COLO668 (cell line): ENCODE measurements around the gene UBE2L3.
"Not testable (repeated sequence)": the region's sequence is repeated elsewhere in the genome, so short reads cannot be mapped to it uniquely, and the experiment has no call there.

Source experiments
- DNase-seq: peaks from one replicate; lab custom pipeline; 2025; ENCODE audit not compliant: unreplicated experiment; lab: John Stamatoyannopoulos, UW

The UBE2L3 gene

GRCh38 chr22:21571679-21572078 is 4.2 kb downstream of the UBE2L3 start:
- no peak for DNase-seq

GRCh38 chr22:21573293-21573734 is 5.8 kb downstream of the UBE2L3 start:
- DNase-seq = no peak

DNA sequence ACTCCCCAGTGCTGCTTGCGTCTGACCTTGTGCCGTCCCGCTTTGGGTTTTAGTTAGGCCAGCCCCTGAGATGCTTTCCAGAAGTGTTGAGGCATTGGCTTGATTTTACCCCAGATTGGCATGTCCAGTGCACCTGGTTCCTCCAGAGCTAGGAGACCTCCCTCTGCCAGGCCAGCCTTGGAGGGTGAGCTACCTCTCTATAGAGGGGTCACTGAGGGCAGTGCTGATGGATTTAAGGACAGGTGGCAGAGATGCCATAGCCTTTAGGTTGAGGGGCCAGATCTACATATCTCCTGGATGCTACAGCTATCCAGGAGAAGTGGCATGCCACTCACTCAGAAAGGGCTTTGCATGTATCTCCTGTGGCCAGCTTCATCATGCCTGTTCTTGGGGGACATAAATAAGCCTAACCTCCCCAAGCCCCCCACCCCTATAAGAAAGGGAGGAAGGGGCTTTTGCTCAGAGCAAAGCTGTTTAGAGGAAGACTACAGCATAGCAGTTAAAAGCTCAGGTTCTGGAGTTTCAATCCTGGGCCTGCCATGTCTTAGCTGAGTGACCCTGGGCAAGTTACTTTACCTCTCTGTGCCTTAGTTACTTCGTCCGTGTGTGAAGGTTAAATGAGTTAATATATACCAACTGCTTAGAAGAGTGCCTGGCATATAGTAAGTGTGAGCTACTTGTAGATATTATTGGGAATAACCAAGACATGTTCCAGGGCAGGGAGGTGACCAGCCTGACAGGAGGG is 6.4 kb downstream of the UBE2L3 start:
- no peak for DNase-seq

- DNase-seq = no peak
Observed at GRCh38 chr22:21579474-21579851, 11.9 kb downstream of the UBE2L3 start.

DNA sequence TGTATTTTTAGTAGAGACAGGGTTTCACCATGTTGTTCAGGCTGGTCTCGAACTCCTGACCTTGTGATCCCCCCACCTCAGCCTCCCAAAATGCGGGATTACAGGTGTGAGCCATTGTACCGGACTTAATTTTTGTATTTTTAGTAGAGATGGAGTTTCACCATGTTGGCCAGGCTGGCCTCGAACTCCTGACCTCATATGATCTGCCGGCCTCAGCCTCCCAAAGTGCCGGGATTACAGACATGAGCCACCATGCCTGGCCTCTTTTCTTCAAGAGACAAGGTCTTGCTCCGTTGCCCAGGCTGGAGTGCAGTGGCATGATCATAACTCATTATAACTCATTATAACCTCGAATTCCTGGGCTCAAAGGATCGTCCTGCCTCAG is 13.1 kb downstream of the UBE2L3 start:
- not testable (repeated sequence) for DNase-seq

DNA sequence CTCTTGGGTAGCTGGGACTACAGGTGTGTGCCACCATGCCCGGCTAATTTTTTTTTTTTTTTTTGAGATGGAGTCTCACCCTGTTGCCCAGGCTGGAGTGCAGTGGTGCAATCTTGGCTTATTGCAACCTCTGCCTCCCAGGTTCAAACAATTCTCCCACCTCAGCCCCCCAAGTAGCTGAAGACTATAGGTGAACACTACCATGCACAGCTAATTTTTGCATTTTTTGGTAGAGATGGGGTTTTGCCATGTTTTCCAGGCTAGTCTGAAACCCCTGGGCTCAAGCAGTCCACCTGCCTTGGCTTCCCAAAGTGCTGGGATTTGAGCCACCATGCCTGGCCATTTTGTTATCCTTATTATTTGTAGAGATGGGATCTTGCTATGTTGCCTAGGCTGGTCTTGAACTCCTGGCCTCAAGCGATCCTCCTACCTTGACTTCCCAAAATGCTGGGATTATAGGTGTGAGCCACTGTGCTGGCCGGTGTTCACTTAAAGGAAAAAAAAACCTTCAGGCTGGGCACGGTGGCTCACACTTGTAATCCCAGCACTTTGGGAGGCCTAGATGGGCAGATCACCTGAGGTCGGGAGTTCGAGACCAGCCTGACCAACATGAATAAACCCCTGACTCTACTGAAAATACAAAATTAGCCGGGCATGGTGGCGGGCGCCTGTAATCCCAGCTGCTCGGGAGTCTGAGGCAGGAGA is 13.6 kb downstream of the UBE2L3 start:
- DNase-seq = not testable (repeated sequence)

- no peak for DNase-seq
Observed at GRCh38 chr22:21582801-21583740, 15.6 kb downstream of the UBE2L3 start.

DNA sequence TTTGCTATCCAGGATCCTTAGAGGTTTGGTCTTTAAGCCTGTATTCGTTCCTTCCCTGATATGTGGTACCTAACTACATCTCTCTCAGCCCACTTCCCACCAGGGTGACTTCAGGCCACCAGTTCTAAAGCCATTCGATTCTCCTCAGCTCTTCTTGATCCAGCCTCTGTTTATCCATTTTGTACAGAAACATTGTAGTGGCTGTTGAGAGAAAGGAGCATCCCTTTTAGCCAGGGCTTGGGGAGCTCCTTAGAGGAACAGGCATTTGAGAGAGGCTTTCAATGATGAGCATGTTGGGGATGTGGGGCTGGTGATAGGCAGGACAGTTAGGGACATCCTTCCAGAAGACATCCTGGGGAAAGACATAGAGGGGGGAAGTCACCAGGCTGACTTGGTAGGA is 17.9 kb downstream of the UBE2L3 start:
- no peak for DNase-seq

- DNase-seq = no peak
Observed at GRCh38 chr22:21587803-21588611, 20.5 kb downstream of the UBE2L3 start.

DNA sequence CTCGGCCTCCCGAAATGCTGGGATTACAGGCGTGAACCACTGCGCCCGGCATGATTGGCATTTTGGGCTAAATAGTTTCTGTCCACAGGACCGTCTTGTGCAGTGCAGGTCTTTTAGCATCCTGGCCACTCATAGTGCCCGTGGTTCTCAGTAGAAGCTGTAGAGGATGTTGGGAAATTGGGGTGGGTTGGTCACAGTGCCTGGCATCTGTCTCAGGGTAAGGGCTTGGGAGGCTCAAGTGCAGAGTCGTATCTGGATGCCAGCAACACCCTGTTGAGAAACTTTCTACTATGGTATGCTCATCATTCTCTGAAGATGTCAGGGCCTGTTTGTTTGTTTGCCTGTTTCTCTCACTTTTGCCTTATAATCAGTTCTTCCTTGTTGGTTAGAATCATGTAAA is 21.9 kb downstream of the UBE2L3 start:
- DNase-seq = no peak

- no peak for DNase-seq
Observed at GRCh38 chr22:21590809-21591641, 23.5 kb downstream of the UBE2L3 start.

DNA sequence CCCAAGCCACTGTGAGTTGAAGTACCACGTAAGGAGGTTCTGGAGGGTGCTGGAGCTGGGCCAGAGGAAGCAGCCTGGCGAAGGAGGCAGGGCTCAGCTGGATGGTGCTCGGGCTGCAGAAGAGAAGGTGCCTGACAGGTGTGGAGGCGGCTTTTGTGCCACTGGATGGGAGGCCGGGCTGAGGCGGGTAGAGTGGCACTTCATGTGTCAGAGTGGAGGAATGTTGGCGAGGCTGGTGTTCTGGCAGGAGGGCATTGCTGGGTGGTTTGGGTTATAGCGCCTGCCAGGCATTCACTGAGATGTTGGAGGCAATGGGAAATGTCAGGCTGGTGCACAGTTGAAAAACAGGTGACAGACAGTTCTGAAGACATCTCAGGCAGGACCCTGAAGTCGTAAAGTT is 24.2 kb downstream of the UBE2L3 start:
- DNase-seq = no peak

GRCh38 chr22:21592422-21592821 is 24.9 kb downstream of the UBE2L3 start:
- DNase-seq = no peak

DNA sequence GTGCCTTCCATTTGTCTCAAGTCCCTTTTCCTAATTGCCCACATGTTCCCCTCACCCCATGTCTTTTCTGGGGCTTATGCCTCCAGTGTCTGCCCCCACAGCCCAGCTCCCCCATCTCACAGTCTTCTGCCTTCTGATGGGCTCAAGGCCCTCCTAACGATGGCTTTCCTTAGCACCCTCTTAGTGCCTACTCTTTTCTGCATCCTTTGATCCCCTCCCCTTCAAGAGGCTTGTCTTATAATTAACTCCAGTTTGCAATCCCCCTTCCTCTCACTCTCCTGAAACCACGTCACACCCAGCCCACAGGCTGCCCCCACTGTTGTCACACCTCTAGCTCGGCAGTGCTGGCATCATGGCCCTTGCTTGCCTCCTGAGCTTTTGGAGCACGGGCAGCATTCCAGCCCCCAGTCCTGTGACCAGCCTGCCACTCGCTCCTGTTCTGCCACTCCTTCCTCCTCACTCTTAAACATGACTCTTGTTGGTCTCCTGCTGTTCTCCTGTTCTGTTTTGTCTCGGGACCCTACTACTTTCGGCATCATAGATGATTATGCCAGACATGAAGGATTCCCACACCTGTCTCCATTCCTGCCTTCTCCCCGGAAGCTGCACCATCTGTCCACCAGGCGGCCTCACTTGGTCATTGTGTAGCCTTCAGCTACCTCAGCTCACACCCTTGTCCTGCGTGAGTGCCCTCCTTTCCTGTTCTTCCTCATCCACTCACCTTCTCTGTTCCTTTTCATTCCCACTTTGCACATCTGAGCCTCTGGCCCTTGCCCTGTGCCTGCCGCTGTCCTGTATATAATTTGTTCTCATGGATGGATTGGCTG is 26.1 kb downstream of the UBE2L3 start:
- peak; percentile 21 for DNase-seq

DNA sequence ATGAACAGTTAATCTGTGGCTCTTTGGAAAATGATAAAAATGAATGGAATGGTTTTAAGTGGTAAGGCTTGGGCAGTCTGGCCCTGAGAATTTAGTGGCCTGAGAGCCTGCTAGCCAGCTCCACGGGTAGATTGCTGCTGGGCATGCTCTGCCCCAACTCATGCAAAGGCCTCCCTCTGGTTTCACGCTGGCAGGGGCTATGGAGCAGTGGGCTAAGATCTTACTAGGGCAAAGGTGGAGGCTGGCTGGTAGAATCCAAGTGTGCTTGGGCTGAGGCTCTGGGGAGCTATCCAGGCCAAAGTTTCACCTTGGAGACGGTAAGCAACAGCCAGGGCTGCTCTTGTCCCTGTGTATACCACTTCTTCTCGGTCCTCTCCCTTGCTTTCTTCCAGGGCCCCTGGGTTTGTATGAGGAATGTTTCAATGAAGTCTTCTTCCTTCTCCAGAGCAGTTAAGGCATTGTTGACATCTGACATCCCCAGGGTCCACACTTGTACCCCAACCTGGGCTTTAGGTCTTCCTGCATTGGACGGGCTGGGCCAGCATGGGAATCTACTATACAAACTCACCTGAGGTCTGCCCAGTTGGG is 27.4 kb downstream of the UBE2L3 start:
- no peak for DNase-seq

GRCh38 chr22:21596356-21597135 is 29.0 kb downstream of the UBE2L3 start:
- not testable (repeated sequence) for DNase-seq

GRCh38 chr22:21598302-21598701 is 30.8 kb downstream of the UBE2L3 start:
- no peak for DNase-seq
